ENCODE results near the gene ANKH.

ANKH gene

DNA sequence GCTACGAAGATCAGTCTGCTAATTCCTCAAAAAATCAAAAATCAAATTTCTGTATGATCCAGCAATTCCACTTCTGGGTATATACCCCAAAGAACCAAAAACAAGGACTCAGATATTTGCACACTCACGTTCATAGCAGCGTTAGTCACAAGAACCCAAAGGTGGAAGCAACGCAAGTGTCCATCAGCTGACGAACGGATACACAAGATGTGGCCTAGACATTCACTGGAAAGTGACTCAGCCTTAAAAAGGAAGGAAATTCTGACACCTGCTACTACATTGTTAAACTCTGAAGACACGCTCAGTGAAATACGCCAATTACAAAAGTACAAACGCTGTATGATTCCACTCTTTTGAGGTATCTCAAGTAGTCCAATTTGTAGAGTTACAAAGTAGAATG is 113.7 kb downstream of the ANKH start:
- no peaks in the 10 kb centered on the region for H3K36me3 ChIP-seq (ENCODE audit: low read depth)
- H3K27ac ChIP-seq (ENCODE audit: poor library complexity, severe bottlenecking): no peak overlapping the region
- TF ChIP-seq, protein P1, sequence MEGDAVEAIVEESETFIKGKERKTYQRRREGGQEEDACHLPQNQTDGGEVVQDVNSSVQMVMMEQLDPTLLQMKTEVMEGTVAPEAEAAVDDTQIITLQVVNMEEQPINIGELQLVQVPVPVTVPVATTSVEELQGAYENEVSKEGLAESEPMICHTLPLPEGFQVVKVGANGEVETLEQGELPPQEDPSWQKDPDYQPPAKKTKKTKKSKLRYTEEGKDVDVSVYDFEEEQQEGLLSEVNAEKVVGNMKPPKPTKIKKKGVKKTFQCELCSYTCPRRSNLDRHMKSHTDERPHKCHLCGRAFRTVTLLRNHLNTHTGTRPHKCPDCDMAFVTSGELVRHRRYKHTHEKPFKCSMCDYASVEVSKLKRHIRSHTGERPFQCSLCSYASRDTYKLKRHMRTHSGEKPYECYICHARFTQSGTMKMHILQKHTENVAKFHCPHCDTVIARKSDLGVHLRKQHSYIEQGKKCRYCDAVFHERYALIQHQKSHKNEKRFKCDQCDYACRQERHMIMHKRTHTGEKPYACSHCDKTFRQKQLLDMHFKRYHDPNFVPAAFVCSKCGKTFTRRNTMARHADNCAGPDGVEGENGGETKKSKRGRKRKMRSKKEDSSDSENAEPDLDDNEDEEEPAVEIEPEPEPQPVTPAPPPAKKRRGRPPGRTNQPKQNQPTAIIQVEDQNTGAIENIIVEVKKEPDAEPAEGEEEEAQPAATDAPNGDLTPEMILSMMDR (IDR thresholded peaks at IDR 0.05; ENCODE audit: poor library complexity, severe bottlenecking): no peak
- no peak overlapping the region for H3K4me3 ChIP-seq (ENCODE audit: severe bottlenecking)
- H3K27me3 ChIP-seq (ENCODE audit: insufficient read depth, poor library complexity, severe bottlenecking): no peaks in the 10 kb centered on the region
- H3K9me3 ChIP-seq (ENCODE audit: severe bottlenecking): no peaks in the 10 kb centered on the region
- H3K4me1 ChIP-seq (ENCODE audit: insufficient read depth, poor library complexity, severe bottlenecking): no peaks in the 10 kb centered on the region
- DNase-seq (ENCODE audit: low spot score) (no peak), ATAC-seq (ENCODE audit: low read depth) (no peak)

DNA sequence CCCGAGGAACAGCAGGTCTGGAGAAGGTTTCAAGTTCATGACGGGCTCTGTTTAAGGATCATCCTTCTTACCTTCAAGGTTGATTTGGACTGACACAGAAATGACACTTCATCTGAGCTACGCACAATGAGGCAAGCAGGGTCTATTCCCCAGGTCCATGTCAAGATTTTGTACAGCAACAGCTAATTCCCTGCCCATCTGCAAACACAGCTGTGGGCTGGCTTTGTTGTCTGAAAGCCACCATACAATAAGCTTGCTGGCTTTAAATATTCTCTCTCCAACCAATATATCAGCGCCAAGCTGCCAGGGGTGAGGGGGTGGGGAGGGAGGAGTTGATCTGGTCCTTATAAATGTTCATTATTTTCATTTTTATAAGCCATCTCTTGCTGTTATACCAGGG is 115.1 kb downstream of the ANKH start:
- DNase-seq (ENCODE audit: low spot score): no peak
- Histone ChIP-seq H3K4me3 (ENCODE audit: severe bottlenecking) (no peak overlapping the region), H3K36me3 (ENCODE audit: low read depth) (no peaks in the 10 kb centered on the region), H3K4me1 (ENCODE audit: insufficient read depth, poor library complexity, severe bottlenecking) (no peaks in the 10 kb centered on the region), H3K27me3 (ENCODE audit: insufficient read depth, poor library complexity, severe bottlenecking) (no peaks in the 10 kb centered on the region), H3K27ac (ENCODE audit: poor library complexity, severe bottlenecking) (no peak overlapping the region), H3K9me3 (ENCODE audit: severe bottlenecking) (no peaks in the 10 kb centered on the region)
- ATAC-seq (ENCODE audit: low read depth): no peak
- TF ChIP-seq, protein P1 (IDR thresholded peaks at IDR 0.05; ENCODE audit: poor library complexity, severe bottlenecking): no peak

DNA sequence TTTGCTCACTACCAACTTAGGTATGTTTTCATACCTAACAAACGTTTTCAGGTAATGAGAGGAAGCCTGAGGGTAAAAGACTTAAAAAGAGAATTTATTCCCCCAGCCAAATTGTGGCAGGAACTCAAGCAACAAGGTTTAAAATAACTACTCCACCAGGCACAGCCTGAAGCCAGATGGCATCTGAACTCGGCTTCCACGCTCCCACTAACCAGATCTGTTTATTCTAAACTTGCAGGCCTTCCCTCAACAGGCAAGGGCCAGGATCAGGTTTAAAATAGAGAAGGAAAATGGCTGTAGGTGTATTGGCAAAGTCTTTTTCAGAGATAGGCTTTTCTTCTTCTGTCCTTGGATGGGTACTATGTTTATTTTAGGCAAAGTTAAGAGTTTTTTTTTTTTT is 117.6 kb downstream of the ANKH start:
- TF ChIP-seq, protein P1 (IDR thresholded peaks at IDR 0.05; ENCODE audit: poor library complexity, severe bottlenecking): no peak
- H3K27ac ChIP-seq (ENCODE audit: poor library complexity, severe bottlenecking): no peak overlapping the region
- no peaks in the 10 kb centered on the region for H3K36me3 ChIP-seq (ENCODE audit: low read depth)
- H3K4me1 ChIP-seq (ENCODE audit: insufficient read depth, poor library complexity, severe bottlenecking): no peaks in the 10 kb centered on the region
- no peak overlapping the region for H3K4me3 ChIP-seq (ENCODE audit: severe bottlenecking)
- no peaks in the 10 kb centered on the region for H3K27me3 ChIP-seq (ENCODE audit: insufficient read depth, poor library complexity, severe bottlenecking)
- no peak for DNase-seq (ENCODE audit: low spot score)
- H3K9me3 ChIP-seq (ENCODE audit: severe bottlenecking): no peaks in the 10 kb centered on the region
- no peak for ATAC-seq (ENCODE audit: low read depth)

DNA sequence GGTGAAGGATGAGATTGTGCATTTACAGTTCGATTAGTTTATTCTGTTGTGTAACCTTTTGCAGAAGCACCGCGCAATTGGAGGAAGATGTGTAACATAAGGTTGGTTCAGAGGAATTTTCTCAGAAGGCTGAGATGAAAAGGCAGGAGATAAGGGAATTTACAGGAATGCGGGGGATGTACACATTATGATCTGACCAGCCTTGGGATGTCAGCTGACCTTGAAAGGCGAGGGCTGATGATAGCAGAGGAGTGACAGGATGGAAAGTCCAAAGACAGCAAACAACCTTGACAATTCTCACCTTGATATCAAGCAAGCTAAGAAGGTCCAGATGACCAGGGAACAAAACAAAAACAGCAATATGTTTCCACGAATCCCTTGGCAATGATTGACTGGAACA is 118.3 kb downstream of the ANKH start:
- Histone ChIP-seq H3K27me3 (ENCODE audit: insufficient read depth, poor library complexity, severe bottlenecking) (no peaks in the 10 kb centered on the region), H3K9me3 (ENCODE audit: severe bottlenecking) (no peaks in the 10 kb centered on the region), H3K4me1 (ENCODE audit: insufficient read depth, poor library complexity, severe bottlenecking) (no peaks in the 10 kb centered on the region), H3K4me3 (ENCODE audit: severe bottlenecking) (no peak overlapping the region), H3K36me3 (ENCODE audit: low read depth) (no peaks in the 10 kb centered on the region), H3K27ac (ENCODE audit: poor library complexity, severe bottlenecking) (no peak overlapping the region)
- TF ChIP-seq, protein P1 (IDR thresholded peaks at IDR 0.05; ENCODE audit: poor library complexity, severe bottlenecking): no peak
- no peak for DNase-seq (ENCODE audit: low spot score)
- ATAC-seq (ENCODE audit: low read depth): no peak

DNA sequence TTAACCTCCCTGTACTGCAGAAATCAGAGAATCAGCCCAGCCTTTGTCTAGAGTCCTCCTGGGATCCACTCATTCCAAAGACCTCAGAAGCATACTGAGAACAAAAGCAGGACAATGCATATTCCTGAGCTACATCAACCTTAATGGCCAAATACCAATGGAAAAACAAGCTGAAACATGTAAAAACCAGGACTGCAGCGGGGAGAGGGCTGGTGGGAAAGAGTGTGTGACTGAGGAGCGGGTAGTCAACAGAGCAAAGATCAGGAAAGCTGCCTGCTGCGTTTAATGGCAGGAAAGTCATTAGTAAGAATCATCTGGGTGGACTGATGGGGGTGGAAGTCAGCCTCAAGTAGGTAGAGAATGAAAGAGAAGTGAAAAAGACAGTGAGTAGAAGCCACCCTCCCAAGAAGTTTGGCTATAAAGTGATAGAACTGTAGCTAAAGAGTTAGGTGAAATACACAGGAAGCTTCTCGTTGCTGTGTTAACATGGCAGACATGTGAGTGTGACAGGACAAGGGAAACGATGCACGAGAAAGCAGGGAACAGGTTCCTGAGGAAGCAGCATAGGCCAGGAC is 119.0 kb downstream of the ANKH start:
- H3K4me1 ChIP-seq (ENCODE audit: insufficient read depth, poor library complexity, severe bottlenecking): no peaks in the 10 kb centered on the region
- no peaks in the 10 kb centered on the region for H3K9me3 ChIP-seq (ENCODE audit: severe bottlenecking)
- DNase-seq (ENCODE audit: low spot score) (no peak), ATAC-seq (ENCODE audit: low read depth) (peak; percentile 17; the same call in 1 of the 3 replicates)
- H3K4me3 ChIP-seq (ENCODE audit: severe bottlenecking): no peak overlapping the region
- no peak overlapping the region for H3K27ac ChIP-seq (ENCODE audit: poor library complexity, severe bottlenecking)
- no peaks in the 10 kb centered on the region for H3K36me3 ChIP-seq (ENCODE audit: low read depth)
- no peaks in the 10 kb centered on the region for H3K27me3 ChIP-seq (ENCODE audit: insufficient read depth, poor library complexity, severe bottlenecking)
- TF ChIP-seq, protein P1 (IDR thresholded peaks at IDR 0.05; ENCODE audit: poor library complexity, severe bottlenecking): no peak

All from RWPE2 (cell line).